SK-N-MC (cell line): ENCODE results near the gene ZNF554.

Experiments used
- DNase-seq: peaks from one replicate; pipeline ENCODE4 v3.0.0-alpha.2; 2011; ENCODE audit warnings: low read depth, low spot score
- H3K27ac ChIP-seq: fragments of 200-600 bp; sonication (generic); 2 replicates; pipeline ENCODE4 v1.5.1; 2016; ENCODE audit warnings: mixed run types
- H3K36me3 ChIP-seq: fragments of 200-600 bp; sonication (generic); 2 replicates; pipeline ENCODE4 v1.6.1; 2017; ENCODE audit warnings: antibody characterized with exemption, low read length, mixed read lengths; ENCODE audit not compliant: insufficient read depth
- H3K4me3 ChIP-seq: fragments of 200-600 bp; sonication (generic); 2 replicates; pipeline ENCODE4 v1.5.1; 2016
- H3K9ac ChIP-seq: fragments of 200-600 bp; sonication (generic); 2 replicates; pipeline ENCODE4 v1.8.0; 2017; ENCODE audit warnings: mixed run types, mixed read lengths; ENCODE audit not compliant: insufficient read length
- H3K9me3 ChIP-seq: fragments of 200-600 bp; sonication (generic); 2 replicates; pipeline ENCODE4 v1.6.1; 2017; ENCODE audit warnings: low read depth, mild to moderate bottlenecking, antibody characterized with exemption, low read length, moderate library complexity, mixed read lengths
- EZH2 ChIP-seq: fragments of 200-600 bp; sonication (generic); IDR thresholded peaks from one replicate; pipeline ENCODE4 v1.6.1; 2017; ENCODE audit warnings: antibody characterized with exemption
- FOXP2 ChIP-seq: optimal IDR thresholded peaks from 2 replicates; pipeline ENCODE3; 2011; ENCODE audit warnings: mild to moderate bottlenecking, moderate library complexity; ENCODE audit not compliant: insufficient read depth; ENCODE audit errors: extremely low read length, control extremely low read depth
- POLR2AphosphoS5 ChIP-seq: IDR thresholded peaks from 2 replicates; pipeline ENCODE4 v1.6.1; 2012; ENCODE audit warnings: mild to moderate bottlenecking, low read depth, low read length, borderline replicate concordance

ZNF554 gene

DNA sequence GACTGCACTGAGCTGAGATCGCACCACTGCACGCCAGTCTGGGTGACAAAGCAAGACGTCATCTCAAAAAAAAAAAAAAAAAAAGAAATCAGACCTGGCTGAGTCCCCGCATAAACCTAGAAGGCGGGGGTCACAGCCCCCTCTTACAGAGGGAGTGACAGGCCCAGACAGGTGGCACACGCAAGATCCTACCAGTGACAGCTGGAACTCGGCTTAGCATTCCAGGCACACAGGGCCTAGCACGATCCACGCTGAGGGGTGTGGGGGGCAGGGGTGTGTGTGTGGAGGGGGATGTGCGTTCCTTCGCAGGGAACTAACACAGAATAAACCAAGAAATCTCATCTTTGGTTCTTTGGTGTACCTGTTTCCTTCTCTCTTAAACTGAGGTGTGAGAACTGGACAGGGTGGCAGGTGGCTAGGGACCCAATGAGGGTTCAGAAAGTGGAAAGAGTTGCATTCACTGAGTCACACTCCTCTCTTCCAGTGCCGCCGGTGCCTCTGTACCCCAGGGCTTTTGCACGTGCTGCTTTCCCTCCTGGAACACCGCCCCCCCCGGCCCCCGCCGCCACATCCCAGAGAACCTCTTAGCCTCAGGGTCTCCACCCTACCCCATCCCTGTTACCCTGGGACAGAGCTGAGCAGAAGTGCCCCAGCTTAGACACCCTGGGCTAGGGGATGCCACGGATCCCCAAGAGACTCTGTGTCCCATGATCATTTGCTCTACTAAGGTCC lies 41.5 kb upstream of the ZNF554 start:
- DNase-seq: no peak
- no peak for TF ChIP-seq POLR2AphosphoS5
- TF ChIP-seq EZH2: no peak
- H3K36me3 ChIP-seq: peaks cover 9% of the 10 kb centered on the region; the same call in 1 of the 2 replicates
- H3K4me3 ChIP-seq: no peak overlapping the region
- H3K9ac ChIP-seq: no peak overlapping the region
- no peaks in the 10 kb centered on the region for H3K9me3 ChIP-seq
- no peak overlapping the region for H3K27ac ChIP-seq

DNA sequence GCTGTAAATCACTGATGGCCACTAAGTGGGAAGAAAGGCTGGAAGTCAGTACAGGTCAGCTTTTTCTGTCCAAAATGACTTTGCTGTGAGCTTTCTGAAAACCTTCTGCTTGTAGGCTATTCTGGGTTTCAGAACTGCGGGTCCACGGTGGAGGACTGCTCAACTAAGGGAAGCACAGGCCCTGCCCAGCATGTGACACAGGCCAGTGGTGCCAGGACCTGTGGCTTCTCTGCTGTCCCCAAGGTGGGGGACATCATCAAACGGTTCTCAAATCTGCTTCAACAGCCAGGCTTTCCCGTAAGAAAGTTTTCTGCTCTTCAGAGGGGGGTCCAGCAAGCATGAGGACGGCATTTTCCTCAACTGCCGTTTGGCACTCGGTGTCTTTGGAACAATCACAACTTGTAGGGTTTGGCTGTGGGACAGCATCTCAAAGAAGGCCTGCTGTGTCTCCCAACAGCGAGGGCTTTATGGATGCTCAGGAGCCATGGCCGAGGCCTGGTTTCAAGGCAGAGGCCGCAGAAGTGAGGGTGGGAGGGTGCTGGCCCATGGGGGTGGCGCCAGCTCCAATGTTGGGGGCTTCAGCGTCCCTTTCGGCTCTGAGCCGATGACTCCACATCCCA lies 40.4 kb upstream of the ZNF554 start:
- no peak overlapping the region for H3K27ac ChIP-seq
- H3K36me3 ChIP-seq: peaks cover 9% of the 10 kb centered on the region; the same call in 1 of the 2 replicates
- no peaks in the 10 kb centered on the region for H3K9me3 ChIP-seq
- DNase-seq: no peak
- TF ChIP-seq FOXP2 (no peak), POLR2AphosphoS5 (no peak), EZH2 (no peak)
- H3K9ac ChIP-seq: no peak overlapping the region
- no peak overlapping the region for H3K4me3 ChIP-seq

DNA sequence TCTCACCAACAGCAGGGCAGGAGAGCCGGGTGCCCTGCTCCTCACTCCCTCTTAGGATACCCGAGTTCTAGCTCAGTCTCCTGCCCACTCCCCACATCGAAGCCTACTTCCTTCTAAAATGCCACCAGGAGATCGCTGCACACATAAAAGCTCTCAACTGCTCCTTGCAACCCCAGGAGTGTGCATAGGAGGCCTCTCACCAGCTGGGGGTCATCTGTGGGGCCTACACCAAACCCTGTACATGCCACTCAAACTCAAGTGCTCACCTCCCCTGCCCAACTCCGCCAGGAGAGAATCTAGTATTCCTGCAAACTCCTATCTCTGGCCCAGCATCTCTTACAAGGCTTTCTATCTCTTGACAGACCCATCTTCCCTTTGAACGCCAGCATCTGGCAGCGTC lies 39.4 kb upstream of the ZNF554 start:
- TF ChIP-seq POLR2AphosphoS5: no peak
- H3K27ac ChIP-seq: no peak overlapping the region
- no peak for DNase-seq
- H3K4me3 ChIP-seq: no peak overlapping the region
- H3K36me3 ChIP-seq: peaks cover 9% of the 10 kb centered on the region; the same call in 1 of the 2 replicates
- H3K9ac ChIP-seq: no peak overlapping the region
- H3K9me3 ChIP-seq: no peaks in the 10 kb centered on the region

GRCh38 chr19:2782329-2782935 lies 37.2 kb upstream of the ZNF554 start:
- TF ChIP-seq FOXP2 (no peak), EZH2 (no peak), POLR2AphosphoS5 (no peak)
- Histone ChIP-seq H3K27ac (peak overlapping the region; percentile 42), H3K9me3 (no peaks in the 10 kb centered on the region), H3K36me3 (peaks cover 14% of the 10 kb centered on the region; the same call in 1 of the 2 replicates), H3K4me3 (peak overlapping the region; percentile 99), H3K9ac (peak overlapping the region; percentile 97)
- no peak for DNase-seq

- peak within 1 kb of the TSS; percentile 85 for H3K27ac ChIP-seq
- H3K36me3 ChIP-seq: peaks cover 21% of the 10 kb centered on the region; the same call in 1 of the 2 replicates
- H3K9ac ChIP-seq: peak within 1 kb of the TSS; percentile 97
- H3K9me3 ChIP-seq: no peaks in the 10 kb centered on the region
- DNase-seq: peak; percentile 66
- TF ChIP-seq POLR2AphosphoS5: peak; percentile 81
- no peak for TF ChIP-seq FOXP2
- peak within 1 kb of the TSS; percentile 99 for H3K4me3 ChIP-seq
Measured at GRCh38 chr19:2782936-2783780, 36.5 kb upstream of the ZNF554 start, which contains the start of gene SGTA. SGTA (minus strand) TSS chr19:2783273; CDS start chr19:2769068, 14,205 bp downstream.

DNA sequence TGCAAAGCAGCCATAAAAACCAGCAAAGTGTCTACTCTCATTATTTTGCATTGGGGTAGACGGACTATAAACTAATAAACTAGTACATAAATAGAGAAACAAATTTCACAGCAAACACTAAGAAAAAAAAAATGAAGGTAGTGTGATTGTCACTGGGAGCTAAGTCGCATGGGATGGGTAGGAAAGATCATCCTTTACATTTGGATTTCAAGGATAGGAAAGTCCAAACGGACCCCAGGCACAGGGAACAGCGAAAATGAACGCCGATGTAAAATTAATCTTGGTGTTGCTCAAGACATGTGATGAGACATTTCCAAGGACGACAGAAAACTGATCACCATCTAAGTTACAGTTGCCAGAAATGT lies 35.9 kb upstream of the ZNF554 start:
- H3K9ac ChIP-seq: peak overlapping the region; percentile 71
- TF ChIP-seq POLR2AphosphoS5: no peak
- no peak for TF ChIP-seq EZH2
- no peak for TF ChIP-seq FOXP2
- H3K4me3 ChIP-seq: peak overlapping the region; percentile 99
- no peaks in the 10 kb centered on the region for H3K9me3 ChIP-seq
- H3K36me3 ChIP-seq: peaks cover 19% of the 10 kb centered on the region; the same call in 1 of the 2 replicates
- no peak for DNase-seq
- peak overlapping the region; percentile 85 for H3K27ac ChIP-seq

DNA sequence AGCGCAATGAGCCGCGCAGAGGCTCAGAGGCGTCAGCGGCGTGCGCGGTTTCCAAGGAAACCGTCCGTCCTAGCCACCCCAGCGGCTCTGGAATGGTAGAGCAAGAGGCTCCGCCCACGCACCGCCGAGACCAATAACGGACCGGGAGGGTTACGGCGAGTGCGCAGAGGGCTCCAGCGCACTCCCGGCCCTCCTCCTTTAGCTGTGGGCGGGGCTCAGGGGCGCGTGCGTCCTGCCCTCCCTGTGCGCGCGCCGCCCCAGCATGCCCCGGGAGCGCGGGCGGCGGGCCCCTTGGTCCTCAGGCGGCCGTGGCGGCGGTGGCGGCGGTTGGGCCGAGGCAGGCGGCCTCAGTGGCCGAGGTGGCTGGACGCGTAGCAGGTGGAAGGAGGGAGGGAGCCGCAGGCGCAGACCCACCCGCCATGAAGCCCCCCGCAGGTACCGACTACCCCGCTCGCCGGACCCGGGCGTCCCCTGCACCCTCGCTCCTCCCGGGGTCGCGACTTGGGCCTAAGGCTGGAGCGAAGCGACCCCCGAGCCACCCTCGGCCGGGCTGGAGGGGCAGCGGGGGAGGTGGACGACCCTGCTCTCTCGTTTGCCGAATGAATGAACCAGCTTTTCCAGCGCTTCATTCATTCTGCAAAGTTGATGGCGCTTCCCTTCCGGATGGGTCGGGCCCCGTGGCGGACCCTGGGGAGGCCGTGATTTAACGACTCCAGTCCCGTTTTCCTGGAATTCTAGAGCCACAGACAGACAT lies 34.2 kb upstream of the ZNF554 start, which contains the start of gene THOP1:
THOP1 (plus strand) TSS at position 260 of the 754 bp plus-strand sequence; CDS start at position 420, 160 bp downstream.
- peaks cover 16% of the 10 kb centered on the region; the same call in 1 of the 2 replicates for H3K36me3 ChIP-seq

More for the DNA sequence above, 34.2 kb upstream of the ZNF554 start, which contains the start of gene THOP1:
- H3K4me3 ChIP-seq: peak within 1 kb of the TSS; percentile 99
- peak within 1 kb of the TSS; percentile 60; the same call in 1 of the 2 replicates for H3K27ac ChIP-seq
- peak; percentile 55 for TF ChIP-seq POLR2AphosphoS5
- peak; percentile 49 for TF ChIP-seq FOXP2
- no peak for TF ChIP-seq EZH2
- DNase-seq: peak; percentile 87
- no peaks in the 10 kb centered on the region for H3K9me3 ChIP-seq
- peak within 1 kb of the TSS; percentile 99 for H3K9ac ChIP-seq
